ENCODE measurements around the gene ZNF234. TPM values are rescaled to one million over a fixed set of nuclear protein-coding genes. Genes with fewer than 3 reads are reported as not detected.
"Not testable (repeated sequence)": the region's sequence is repeated elsewhere in the genome, so short reads cannot be mapped to it uniquely, and the experiment has no call there.

Gene ZNF234
- polyA plus RNA-seq, 1 donor from 2014 or later: 9.1 TPM

GRCh38 chr19:44164673-44165512 lies 23.5 kb downstream of the ZNF234 start, which contains the start of gene ZNF226:
ZNF226 (plus strand) TSS chr19:44165100; CDS start chr19:44170081, 4,981 bp downstream.
- Histone ChIP-seq H3K9me2 (ENCODE audit: insufficient read depth, low read length) (no peaks in the 10 kb centered on the region), H3K9me3 (ENCODE audit: low read length) (no peaks in the 10 kb centered on the region), H4K20me1 (ENCODE audit: insufficient read depth) (no peaks in the 10 kb centered on the region), H3F3A (ENCODE audit: insufficient read depth, low read length, poor library complexity, severe bottlenecking) (no peaks in the 10 kb centered on the region), H3K27me3 (ENCODE audit: insufficient read depth, low read depth, low read length) (no peaks in the 10 kb centered on the region), H3K4me3 (ENCODE audit: low read length) (peak within 1 kb of the TSS; percentile 75), H3K36me3 (ENCODE audit: insufficient read depth, low read length) (peaks cover 5% of the 10 kb centered on the region), H3K9ac (ENCODE audit: low read length) (peak within 1 kb of the TSS; percentile 83), H2AFZ (ENCODE audit: low read depth, low read length) (peak within 1 kb of the TSS; percentile 61), H3K27ac (ENCODE audit: low read length) (peak within 1 kb of the TSS; percentile 91), H3K4me2 (ENCODE audit: low read length) (peak within 1 kb of the TSS; percentile 61), H3K79me2 (replicated peaks; ENCODE audit: insufficient read depth, low read length) (peaks cover 41% of the 10 kb centered on the region)
- TF ChIP-seq POLR2AphosphoS5 (IDR thresholded peaks at IDR 0.05) (peak; percentile 83), RAD21 (conservative IDR thresholded peaks at IDR 0.05) (no peak), MXI1 (conservative IDR thresholded peaks at IDR 0.05; ENCODE audit: poor library complexity, severe bottlenecking) (peak; percentile 68), TAF1 (IDR thresholded peaks at IDR 0.05; ENCODE audit: low read depth) (peak; percentile 33), SMC3 (conservative IDR thresholded peaks at IDR 0.05; ENCODE audit: poor library complexity) (peak; percentile 47), EZH2 (IDR thresholded peaks at IDR 0.05; ENCODE audit: borderline replicate concordance, insufficient read depth, low read length, poor library complexity, severe bottlenecking) (no peak), REST (IDR thresholded peaks at IDR 0.05; ENCODE audit: borderline replicate concordance) (peak; percentile 79)
- TF ChIP-seq, protein P1, sequence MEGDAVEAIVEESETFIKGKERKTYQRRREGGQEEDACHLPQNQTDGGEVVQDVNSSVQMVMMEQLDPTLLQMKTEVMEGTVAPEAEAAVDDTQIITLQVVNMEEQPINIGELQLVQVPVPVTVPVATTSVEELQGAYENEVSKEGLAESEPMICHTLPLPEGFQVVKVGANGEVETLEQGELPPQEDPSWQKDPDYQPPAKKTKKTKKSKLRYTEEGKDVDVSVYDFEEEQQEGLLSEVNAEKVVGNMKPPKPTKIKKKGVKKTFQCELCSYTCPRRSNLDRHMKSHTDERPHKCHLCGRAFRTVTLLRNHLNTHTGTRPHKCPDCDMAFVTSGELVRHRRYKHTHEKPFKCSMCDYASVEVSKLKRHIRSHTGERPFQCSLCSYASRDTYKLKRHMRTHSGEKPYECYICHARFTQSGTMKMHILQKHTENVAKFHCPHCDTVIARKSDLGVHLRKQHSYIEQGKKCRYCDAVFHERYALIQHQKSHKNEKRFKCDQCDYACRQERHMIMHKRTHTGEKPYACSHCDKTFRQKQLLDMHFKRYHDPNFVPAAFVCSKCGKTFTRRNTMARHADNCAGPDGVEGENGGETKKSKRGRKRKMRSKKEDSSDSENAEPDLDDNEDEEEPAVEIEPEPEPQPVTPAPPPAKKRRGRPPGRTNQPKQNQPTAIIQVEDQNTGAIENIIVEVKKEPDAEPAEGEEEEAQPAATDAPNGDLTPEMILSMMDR (IDR thresholded peaks at IDR 0.05; ENCODE audit: poor library complexity, severe bottlenecking): peak; percentile 19

- not testable (repeated sequence) for H3K4me2 ChIP-seq (ENCODE audit: low read length); H3K9me3 ChIP-seq (ENCODE audit: low read length); H3F3A ChIP-seq (ENCODE audit: insufficient read depth, low read length, poor library complexity, severe bottlenecking); H3K9ac ChIP-seq (ENCODE audit: low read length); H2AFZ ChIP-seq (ENCODE audit: low read depth, low read length); H3K9me2 ChIP-seq (ENCODE audit: insufficient read depth, low read length); H3K27me3 ChIP-seq (ENCODE audit: insufficient read depth, low read depth, low read length); H4K20me1 ChIP-seq (ENCODE audit: insufficient read depth); H3K4me3 ChIP-seq (ENCODE audit: low read length); H3K27ac ChIP-seq (ENCODE audit: low read length)
- Histone ChIP-seq H3K79me2 (replicated peaks; ENCODE audit: insufficient read depth, low read length) (peaks cover 34% of the 10 kb centered on the region), H3K36me3 (ENCODE audit: insufficient read depth, low read length) (peaks cover 44% of the 10 kb centered on the region)
Measured at GRCh38 chr19:44170660-44171059, 29.3 kb downstream of the ZNF234 start.

Data from neural cell (in vitro differentiated cells).